RWPE2 (cell line): ENCODE measurements around the gene CACTIN.

ENCODE experiments used
- ATAC-seq: fragments of 200-7000 bp; cut with Tn5 transposase; 3 replicates; pipeline ENCODE4 v1.9.1; 2021; ENCODE audit warnings: low read depth
- DNase-seq: peaks from one replicate; pipeline ENCODE4 v3.0.0-alpha.2; 2020; ENCODE audit warnings: low spot score
- H3K27ac ChIP-seq: fragments of 450-650 bp; 2 replicates; pipeline ENCODE4 v1.5.1; 2017; ENCODE audit warnings: mild to moderate bottlenecking; ENCODE audit not compliant: poor library complexity, severe bottlenecking
- H3K27me3 ChIP-seq: fragments of 250-450 bp; sonication (Bioruptor Pico); 2 replicates; pipeline ENCODE4 v1.5.1; 2021; ENCODE audit warnings: mild to moderate bottlenecking, moderate library complexity; ENCODE audit not compliant: insufficient read depth, poor library complexity, severe bottlenecking
- H3K36me3 ChIP-seq: fragments of 250-450 bp; sonication (Bioruptor Pico); 2 replicates; pipeline ENCODE4 v1.5.1; 2020; ENCODE audit warnings: low read depth, mild to moderate bottlenecking, moderate library complexity
- H3K4me1 ChIP-seq: fragments of 250-450 bp; sonication (Bioruptor Pico); 2 replicates; pipeline ENCODE4 v1.5.1; 2021; ENCODE audit warnings: mild to moderate bottlenecking, moderate library complexity; ENCODE audit not compliant: insufficient read depth, poor library complexity, severe bottlenecking
- H3K4me3 ChIP-seq: fragments of 250-450 bp; sonication (Bioruptor Pico); 2 replicates; pipeline ENCODE4 v1.5.1; 2021; ENCODE audit warnings: mild to moderate bottlenecking, moderate library complexity; ENCODE audit not compliant: severe bottlenecking
- H3K9me3 ChIP-seq: fragments of 250-450 bp; sonication (Bioruptor Pico); 2 replicates; pipeline ENCODE4 v1.5.1; 2021; ENCODE audit warnings: mild to moderate bottlenecking, moderate library complexity; ENCODE audit not compliant: severe bottlenecking
- CTCF ChIP-seq: fragments of 450-650 bp; IDR thresholded peaks from one replicate; pipeline ENCODE4 v1.5.1; 2017; ENCODE audit warnings: mild to moderate bottlenecking, moderate library complexity; ENCODE audit not compliant: poor library complexity, severe bottlenecking

CACTIN gene

DNA sequence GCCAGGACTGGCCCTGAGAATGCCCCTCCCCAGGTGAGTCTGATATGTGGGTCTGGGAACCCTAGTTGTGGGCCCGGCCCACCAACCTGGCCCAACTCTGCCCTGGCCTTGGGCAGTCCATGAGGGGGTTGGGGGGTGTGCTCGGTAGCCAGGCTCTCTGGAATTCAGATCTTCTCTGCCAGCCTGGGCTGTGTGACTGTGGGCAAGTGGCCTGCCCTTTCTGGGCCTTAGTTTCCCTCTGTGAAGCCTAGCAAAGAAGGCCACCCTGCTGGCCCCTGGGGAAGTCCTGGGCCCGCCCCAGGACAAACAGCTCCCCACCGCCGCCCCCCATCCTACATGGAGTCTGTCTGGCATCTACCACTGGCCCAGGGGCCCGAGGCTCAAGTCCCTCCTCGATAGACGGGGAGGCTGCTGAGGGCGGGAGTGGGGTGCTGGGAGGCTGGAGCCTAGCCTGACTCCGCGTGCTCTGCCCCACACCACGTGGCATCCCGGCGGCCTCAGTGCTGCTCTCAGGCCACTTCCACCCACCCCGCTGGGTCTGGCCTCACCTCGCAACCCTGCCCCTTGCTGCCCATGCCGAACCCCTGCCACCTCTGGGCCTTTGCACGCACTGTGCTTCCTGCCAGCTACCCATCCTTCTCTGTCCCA lies 11.6 kb downstream of the CACTIN start:
- peak; percentile 56 for DNase-seq
- no peak for ATAC-seq
- peaks cover 8% of the 10 kb centered on the region for H3K36me3 ChIP-seq
- TF ChIP-seq CTCF: no peak
- H3K4me3 ChIP-seq: no peak overlapping the region
- no peak overlapping the region for H3K27ac ChIP-seq
- no peaks in the 10 kb centered on the region for H3K9me3 ChIP-seq
- no peaks in the 10 kb centered on the region for H3K27me3 ChIP-seq
- no peaks in the 10 kb centered on the region for H3K4me1 ChIP-seq

DNA sequence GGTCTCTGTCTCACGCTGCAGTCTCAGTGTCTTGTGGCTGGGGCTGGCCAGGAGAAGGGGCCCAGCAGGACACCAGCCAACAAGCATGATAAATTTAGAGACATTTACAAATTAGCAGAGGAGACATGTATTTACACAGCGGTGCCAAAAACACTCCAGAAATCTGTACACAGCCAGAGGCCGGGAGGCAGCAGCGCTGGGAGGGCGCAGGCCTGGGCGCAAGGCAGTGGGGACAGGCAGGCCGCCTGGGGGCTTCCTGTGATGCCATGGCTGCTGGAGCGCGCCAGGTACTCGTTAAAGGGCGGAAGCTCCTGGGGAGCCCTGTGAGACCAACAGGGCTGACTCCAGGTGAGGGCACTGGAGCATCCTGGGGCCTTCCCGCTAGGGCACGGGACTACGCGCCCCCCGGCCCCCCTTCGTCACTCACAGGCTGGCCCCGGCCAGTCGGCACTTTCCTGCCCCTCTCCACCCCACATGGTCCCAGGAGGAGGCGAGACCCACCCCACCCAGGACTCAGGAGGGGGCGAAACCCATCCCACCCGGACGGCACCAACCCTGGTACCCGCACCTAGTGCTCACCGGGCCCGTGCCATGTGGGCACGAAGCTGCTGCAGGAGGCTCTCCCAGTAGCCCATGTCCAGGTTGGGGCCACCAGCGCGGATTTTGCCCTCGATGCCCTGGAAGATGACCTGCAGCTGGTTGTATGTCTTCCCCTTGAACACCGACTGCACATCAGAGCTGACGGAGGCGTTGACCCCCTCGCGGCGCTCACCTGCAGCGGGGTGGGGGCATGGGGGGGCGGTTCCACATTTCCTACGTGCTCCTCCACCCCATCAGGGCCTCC lies 12.6 kb downstream of the CACTIN start:
- DNase-seq (peak; percentile 56), ATAC-seq (no peak)
- Histone ChIP-seq H3K4me1 (no peaks in the 10 kb centered on the region), H3K9me3 (no peaks in the 10 kb centered on the region), H3K27ac (no peak overlapping the region), H3K4me3 (no peak overlapping the region), H3K27me3 (no peaks in the 10 kb centered on the region), H3K36me3 (peaks cover 8% of the 10 kb centered on the region)
- no peak for TF ChIP-seq CTCF

- H3K27ac ChIP-seq: no peak overlapping the region
- no peaks in the 10 kb centered on the region for H3K9me3 ChIP-seq
- ATAC-seq (no peak), DNase-seq (peak; percentile 52)
- TF ChIP-seq CTCF: no peak
- no peaks in the 10 kb centered on the region for H3K4me1 ChIP-seq
- no peaks in the 10 kb centered on the region for H3K27me3 ChIP-seq
- peaks cover 8% of the 10 kb centered on the region for H3K36me3 ChIP-seq
- H3K4me3 ChIP-seq: no peak overlapping the region
These were observed 13.5 kb downstream of the CACTIN start for GRCh38 chr19:3612901-3613741.

- Histone ChIP-seq H3K9me3 (no peaks in the 10 kb centered on the region), H3K4me1 (no peaks in the 10 kb centered on the region), H3K27me3 (no peaks in the 10 kb centered on the region), H3K27ac (no peak overlapping the region), H3K36me3 (peaks cover 8% of the 10 kb centered on the region), H3K4me3 (no peak overlapping the region)
- ATAC-seq: no peak
- no peak for TF ChIP-seq CTCF
- DNase-seq: peak; percentile 48
These were observed 14.3 kb downstream of the CACTIN start for GRCh38 chr19:3612330-3612729.
